B cell (primary cell): ENCODE results near the gene PNKD.

Source experiments
- CTCF ChIP-seq: fragments of 200-600 bp; IDR thresholded peaks from one replicate; pipeline ENCODE4 v1.8.0; 2022; ENCODE audit warnings: antibody characterized with exemption, mild to moderate bottlenecking
- EZH2 ChIP-seq: IDR thresholded peaks from 2 replicates; pipeline ENCODE4 v1.6.1; 2012; ENCODE audit warnings: borderline replicate concordance, low read depth, mild to moderate bottlenecking, moderate library complexity, low read length; ENCODE audit not compliant: insufficient read depth, poor library complexity, severe bottlenecking

GRCh38 chr2:218395456-218395825 lies 125.1 kb downstream of the PNKD start:
- TF ChIP-seq CTCF (no peak), EZH2 (no peak)
